Memory B cell (primary cell): ENCODE results near the gene RAPH1.
"Not testable (repeated sequence)": the region's sequence is repeated elsewhere in the genome, so short reads cannot be mapped to it uniquely, and the experiment has no call there.

Source experiments
- ATAC-seq: fragments of 150-1000 bp; cut with Tn5 transposase; 2 replicates; pipeline ENCODE4 v1.10.0; 2021; ENCODE audit warnings: low read depth, mild to moderate bottlenecking, moderate library complexity
- DNase-seq, 2 donors: peaks; one replicate each; pipeline ENCODE4 v3.0.0; 2022; ENCODE audit warnings: low spot score in 2 of 2
- H3K27ac Mint-ChIP-seq: one replicate; pipeline ENCODE4 v1.8.0; 2022; ENCODE audit warnings: mild to moderate bottlenecking, moderate library complexity, mixed read lengths
- H3K27me3 Mint-ChIP-seq: one replicate; pipeline ENCODE4 v1.8.0; 2022; ENCODE audit warnings: mixed read lengths
- H3K36me3 Mint-ChIP-seq: one replicate; pipeline ENCODE4 v1.8.0; 2022; ENCODE audit warnings: mild to moderate bottlenecking, mixed read lengths
- H3K4me1 Mint-ChIP-seq: one replicate; pipeline ENCODE4 v1.8.0; 2022; ENCODE audit warnings: mixed read lengths
- H3K4me3 Mint-ChIP-seq: one replicate; pipeline ENCODE4 v1.8.0; 2022; ENCODE audit warnings: mild to moderate bottlenecking, moderate library complexity, mixed read lengths
- H3K9me3 Mint-ChIP-seq: one replicate; pipeline ENCODE4 v1.8.0; 2022; ENCODE audit warnings: mixed read lengths

RAPH1 gene

DNA sequence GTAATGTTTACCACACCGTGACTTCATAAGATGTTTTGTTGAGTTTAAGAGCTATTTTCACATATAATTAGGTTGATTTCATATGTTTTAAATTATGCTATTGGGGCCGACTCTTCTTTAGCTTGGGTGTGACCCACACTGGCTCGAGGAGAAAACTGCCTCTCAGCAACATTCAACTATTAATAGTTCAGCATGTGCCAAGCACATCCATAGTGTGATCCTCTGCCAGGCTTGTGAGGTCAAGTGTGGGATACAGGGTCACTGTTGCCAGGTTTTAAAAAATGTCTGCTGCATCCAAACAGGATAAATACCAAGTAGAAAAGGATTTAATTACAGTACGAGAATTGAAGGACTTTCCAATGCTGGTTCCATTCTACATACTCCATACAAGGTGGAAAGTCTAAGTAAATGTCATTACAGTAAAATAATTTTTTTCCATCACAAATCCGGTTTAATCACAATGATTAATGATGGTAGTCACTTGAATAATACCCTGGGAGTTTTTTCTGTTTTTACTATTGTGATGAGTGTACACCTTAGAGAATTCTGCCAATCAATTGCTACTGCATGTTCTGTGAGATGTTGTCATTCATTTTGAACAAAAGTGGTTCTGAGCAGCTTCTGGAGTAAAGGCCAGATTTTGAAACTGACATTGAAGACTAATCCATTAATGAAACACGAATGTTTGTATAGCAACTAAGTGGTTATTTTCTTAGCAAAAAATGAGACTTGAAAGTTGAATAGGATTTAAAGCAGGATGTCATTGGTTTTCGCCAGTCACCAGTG, 122.4 kb downstream of the RAPH1 start:
- peaks cover 1% of the 10 kb centered on the region for H3K9me3 Mint-ChIP-seq
- H3K27me3 Mint-ChIP-seq = no peaks in the 10 kb centered on the region
- no peak overlapping the region for H3K27ac Mint-ChIP-seq
- no peak overlapping the region for H3K4me3 Mint-ChIP-seq
- no peaks in the 10 kb centered on the region for H3K4me1 Mint-ChIP-seq
- H3K36me3 Mint-ChIP-seq = peaks cover 35% of the 10 kb centered on the region
- ATAC-seq = no peak
- no peak for DNase-seq

DNA sequence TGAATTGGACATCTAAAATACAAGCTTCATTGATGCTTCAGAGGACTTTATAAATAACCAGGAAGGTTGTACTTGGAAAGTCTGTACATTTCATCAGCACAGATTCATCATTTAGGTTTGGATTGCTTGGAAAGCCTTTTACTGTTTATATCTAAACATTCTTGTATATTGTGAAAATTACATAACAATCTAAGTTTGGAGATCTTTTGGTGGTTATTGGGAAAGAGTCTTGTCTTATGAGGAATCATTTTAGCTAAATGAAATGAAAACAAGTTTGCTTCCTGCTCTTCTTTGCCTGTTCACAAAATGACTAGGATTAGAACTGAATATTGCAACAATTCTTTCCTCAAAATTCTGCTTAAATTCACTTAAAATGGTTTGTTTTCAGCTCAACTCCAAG, 127.6 kb downstream of the RAPH1 start:
- DNase-seq (no peak), ATAC-seq (no peak)
- Mint-ChIP-seq H3K4me3 (no peak overlapping the region), H3K27ac (no peak overlapping the region), H3K36me3 (peaks cover 27% of the 10 kb centered on the region), H3K4me1 (no peaks in the 10 kb centered on the region), H3K27me3 (no peaks in the 10 kb centered on the region), H3K9me3 (no peaks in the 10 kb centered on the region)

DNA sequence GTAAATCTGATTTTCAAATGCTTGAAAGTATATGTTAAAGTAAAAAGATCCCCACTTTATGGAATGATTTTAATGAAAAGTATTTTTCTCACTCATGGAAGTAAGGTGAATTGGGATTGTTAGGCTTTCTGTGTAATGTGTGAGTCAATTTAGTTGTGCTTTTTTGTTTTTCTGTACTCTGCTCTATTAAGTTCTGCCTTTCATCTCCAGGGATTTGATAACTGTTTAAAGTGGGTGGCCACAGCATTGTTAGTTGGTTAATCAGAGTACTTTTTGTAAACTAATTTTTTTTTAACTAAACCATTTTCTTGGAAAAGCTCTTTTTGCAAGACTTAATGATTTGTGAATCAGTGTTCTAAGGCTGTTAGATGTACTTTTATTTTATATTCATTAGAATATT, 130.1 kb downstream of the RAPH1 start:
- Mint-ChIP-seq H3K27ac (no peak overlapping the region), H3K36me3 (peaks cover 19% of the 10 kb centered on the region), H3K4me1 (no peaks in the 10 kb centered on the region), H3K9me3 (no peaks in the 10 kb centered on the region), H3K27me3 (no peaks in the 10 kb centered on the region), H3K4me3 (no peak overlapping the region)
- ATAC-seq (no peak), DNase-seq (no peak)

DNA sequence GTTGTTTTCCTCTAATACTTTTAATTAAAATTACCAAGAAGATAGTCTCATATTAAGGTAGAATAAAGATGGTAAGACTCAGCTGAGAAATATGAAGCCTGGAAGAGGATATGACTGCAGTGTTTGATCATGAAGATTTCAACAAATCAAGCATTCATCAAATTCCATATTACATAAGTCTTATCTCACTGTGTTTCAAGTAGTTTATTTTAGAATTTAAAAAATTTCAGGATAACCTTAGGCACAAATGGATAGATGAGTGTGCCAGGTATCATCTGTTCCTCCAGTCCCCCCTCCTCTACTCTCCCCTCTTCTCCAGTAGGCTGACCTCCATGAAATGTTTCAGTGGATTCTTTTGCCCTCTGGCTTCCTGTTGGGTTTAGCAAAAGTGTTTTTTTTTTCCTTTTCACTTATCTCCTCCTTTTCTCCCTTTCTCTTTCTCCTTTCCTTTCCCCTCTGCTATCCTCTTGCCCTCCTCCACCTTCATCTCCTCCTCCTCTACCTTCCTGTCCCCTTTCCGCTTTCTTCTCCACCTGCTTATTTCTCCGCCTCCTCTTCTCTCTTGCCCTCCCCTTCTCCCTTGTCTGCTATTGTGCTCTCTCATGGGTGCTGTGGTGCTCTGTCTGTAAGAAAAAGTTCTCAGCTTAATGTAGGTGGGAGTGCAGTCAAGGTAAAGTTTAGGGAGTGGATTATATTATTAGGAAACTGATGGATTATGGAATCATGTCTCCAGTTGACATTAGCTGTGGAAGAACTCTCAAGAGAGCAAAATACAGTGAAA, 134.1 kb downstream of the RAPH1 start:
- Mint-ChIP-seq H3K36me3 (peaks cover 20% of the 10 kb centered on the region), H3K27ac (no peak overlapping the region)

DNA sequence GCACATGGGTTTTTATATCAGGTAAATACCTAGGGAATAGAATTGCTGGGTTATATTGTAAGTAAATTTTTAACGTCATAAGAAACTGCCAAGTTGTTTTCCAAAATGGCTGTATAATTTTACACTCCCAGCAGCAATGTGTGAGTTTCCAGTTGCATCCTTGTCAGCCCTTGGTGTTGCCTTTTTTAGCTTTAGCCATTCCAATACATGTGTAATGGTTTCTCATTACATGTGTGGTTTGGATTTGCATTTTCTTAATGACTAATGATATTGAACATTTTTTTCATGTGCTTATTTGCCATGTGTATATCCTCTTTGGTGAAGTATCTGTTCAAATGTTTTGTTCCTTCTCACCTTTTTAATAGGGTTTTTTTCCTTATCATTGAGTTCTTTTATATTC, 136.1 kb downstream of the RAPH1 start:
- Mint-ChIP-seq H3K36me3 (peaks cover 25% of the 10 kb centered on the region), H3K9me3 (no peaks in the 10 kb centered on the region), H3K4me3 (no peak overlapping the region), H3K27ac (no peak overlapping the region), H3K4me1 (no peaks in the 10 kb centered on the region), H3K27me3 (no peaks in the 10 kb centered on the region)
- no peak for ATAC-seq
- no peak for DNase-seq

More for the DNA sequence above, 134.1 kb downstream of the RAPH1 start:
- H3K4me1 Mint-ChIP-seq = no peaks in the 10 kb centered on the region
- H3K4me3 Mint-ChIP-seq = no peak overlapping the region
- H3K27me3 Mint-ChIP-seq = no peaks in the 10 kb centered on the region
- no peak for DNase-seq
- no peak for ATAC-seq
- H3K9me3 Mint-ChIP-seq = no peaks in the 10 kb centered on the region

DNA sequence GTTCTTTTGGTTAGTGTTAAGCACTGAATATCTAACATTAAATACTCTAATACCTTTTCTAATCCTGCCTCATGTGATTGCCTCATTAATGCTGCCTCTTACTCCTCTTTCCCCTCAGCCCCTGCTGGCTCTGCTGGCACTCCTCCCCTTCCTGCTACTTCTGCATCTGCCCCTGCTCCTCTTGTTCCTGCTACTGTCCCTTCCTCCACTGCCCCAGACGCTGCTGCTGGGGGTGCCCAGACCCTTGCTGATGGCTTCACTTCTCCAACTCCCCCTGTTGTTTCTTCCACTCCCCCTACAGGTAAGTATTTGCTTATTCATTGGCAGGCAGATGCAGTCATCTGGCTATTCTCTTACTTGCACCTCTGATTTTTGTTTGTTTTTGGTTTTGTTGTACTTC, 138.4 kb downstream of the RAPH1 start:
- Mint-ChIP-seq H3K9me3 (no peaks in the 10 kb centered on the region), H3K27me3 (no peaks in the 10 kb centered on the region), H3K4me3 (no peak overlapping the region), H3K4me1 (no peaks in the 10 kb centered on the region), H3K36me3 (peaks cover 31% of the 10 kb centered on the region), H3K27ac (no peak overlapping the region)
- DNase-seq = no peak
- no peak for ATAC-seq

DNA sequence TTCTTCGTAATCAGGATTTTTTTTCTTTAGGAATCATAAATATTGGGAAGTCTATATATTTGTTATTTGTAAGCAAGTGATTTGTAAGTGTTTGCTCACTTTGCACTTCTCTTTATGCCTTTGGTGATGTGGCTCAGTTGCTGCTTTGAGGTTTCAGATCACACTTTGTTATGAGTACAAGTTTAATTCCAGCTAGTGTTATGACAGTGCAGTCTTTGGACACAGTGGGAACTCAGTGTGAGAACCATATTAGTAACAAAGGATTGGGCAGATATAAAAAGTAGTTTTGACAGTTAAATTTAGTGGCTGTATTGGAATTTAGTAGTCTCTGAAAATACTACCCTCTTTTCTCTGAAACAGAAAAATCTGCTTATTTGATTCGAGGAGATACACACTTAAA, 139.2 kb downstream of the RAPH1 start:
- H3K27ac Mint-ChIP-seq = no peak overlapping the region
- H3K36me3 Mint-ChIP-seq = peaks cover 28% of the 10 kb centered on the region
- H3K27me3 Mint-ChIP-seq = no peaks in the 10 kb centered on the region
- H3K9me3 Mint-ChIP-seq = no peaks in the 10 kb centered on the region
- ATAC-seq = no peak
- no peak for DNase-seq
- H3K4me3 Mint-ChIP-seq = no peak overlapping the region
- H3K4me1 Mint-ChIP-seq = no peaks in the 10 kb centered on the region

DNA sequence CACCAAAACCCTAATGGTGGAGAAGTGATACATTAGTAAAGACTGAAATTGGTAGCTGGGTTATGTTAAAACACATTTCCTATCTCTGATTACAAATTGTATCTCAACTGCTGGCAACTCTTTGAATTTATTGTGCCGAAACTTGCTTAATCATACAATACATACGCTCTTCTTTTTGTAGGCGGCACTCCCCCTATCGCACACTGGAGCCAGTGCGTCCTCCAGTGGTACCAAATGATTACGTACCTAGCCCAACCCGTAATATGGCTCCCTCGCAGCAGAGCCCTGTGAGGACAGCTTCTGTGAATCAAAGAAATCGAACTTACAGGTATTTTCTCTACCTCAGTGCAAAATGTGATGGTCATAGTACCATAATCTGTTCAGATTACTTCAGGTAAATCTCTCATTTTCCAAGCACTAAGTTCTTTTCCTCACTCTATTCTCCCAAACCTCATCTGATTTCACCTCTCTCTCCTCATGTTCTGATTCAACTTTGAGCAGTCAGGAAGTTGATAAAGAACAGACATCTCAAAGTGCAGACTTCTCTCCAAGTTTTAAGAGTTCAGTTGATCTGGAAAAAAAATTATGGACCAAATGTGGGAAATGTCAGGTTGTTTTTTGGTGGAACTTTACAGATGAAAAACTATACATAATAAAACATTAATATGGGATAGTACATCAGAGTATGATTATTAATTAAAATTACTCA, 140.4 kb downstream of the RAPH1 start:
- Mint-ChIP-seq H3K36me3 (peaks cover 29% of the 10 kb centered on the region), H3K27ac (no peak overlapping the region), H3K4me3 (no peak overlapping the region), H3K9me3 (no peaks in the 10 kb centered on the region), H3K4me1 (no peaks in the 10 kb centered on the region), H3K27me3 (no peaks in the 10 kb centered on the region)
- DNase-seq (no peak), ATAC-seq (no peak)

DNA sequence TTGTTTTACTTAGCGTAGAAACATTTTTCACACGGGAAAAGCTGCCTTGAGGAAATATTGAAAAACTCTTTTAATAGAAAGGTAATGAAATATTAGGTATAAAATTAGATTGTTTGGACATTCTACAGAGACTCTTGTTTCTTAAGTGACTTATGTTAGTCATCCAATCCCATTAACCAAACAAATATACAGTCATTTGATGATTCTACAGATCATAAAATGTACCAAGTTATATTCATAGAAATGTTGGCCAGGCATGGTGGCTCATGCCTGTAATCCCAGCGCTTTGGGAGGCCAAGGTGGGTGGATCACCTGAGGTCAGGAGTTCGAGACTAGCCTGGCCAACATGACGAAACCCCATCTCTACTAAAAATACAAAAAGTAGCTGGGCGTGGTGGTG, 146.9 kb downstream of the RAPH1 start:
- H3K9me3 Mint-ChIP-seq, H3K4me3 Mint-ChIP-seq, H3K4me1 Mint-ChIP-seq, ATAC-seq, H3K27me3 Mint-ChIP-seq, H3K27ac Mint-ChIP-seq, DNase-seq: not testable (repeated sequence)
- peaks cover 14% of the 10 kb centered on the region for H3K36me3 Mint-ChIP-seq

DNA sequence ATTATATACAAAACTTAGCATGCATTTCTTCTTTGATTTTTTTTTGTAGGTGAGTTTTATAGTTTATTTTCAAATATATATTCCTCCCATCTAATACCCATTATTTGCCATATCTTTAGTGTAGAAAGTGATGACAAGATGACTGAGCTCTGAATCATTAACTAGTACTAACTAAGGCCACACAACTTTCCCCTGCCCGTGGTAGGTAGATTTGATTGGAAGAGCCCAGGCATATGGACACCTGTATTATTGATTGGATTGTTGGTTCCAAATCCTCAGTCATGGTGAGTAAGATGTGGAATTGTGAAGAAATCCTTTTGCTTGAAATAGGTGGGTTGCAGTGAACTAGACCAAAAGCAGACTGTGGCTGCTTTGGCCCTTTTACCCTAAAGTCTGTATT, 152.1 kb downstream of the RAPH1 start:
- Mint-ChIP-seq H3K27ac (no peak overlapping the region), H3K36me3 (peaks cover 15% of the 10 kb centered on the region), H3K27me3 (no peaks in the 10 kb centered on the region), H3K9me3 (no peaks in the 10 kb centered on the region), H3K4me1 (no peaks in the 10 kb centered on the region), H3K4me3 (no peak overlapping the region)
- DNase-seq = no peak
- ATAC-seq = no peak

DNA sequence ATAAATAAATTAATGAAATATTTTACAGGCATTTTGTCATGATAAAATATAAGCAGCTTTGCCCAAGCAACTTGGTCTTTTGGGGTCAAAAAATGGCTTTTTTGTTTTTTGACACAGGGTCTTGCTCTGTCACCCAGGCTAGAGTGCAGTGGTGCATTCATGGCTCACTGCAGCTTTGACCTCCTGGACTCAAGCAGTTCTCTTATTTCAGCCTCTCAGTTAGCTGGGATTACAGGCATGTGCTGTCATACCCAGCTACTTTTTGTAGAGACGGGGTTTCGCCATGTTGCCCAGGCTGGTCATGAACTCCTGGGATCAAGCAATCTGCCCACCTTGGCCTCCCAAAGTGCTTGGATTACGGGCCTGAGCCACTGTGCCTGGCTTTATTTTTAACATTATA, 155.9 kb downstream of the RAPH1 start:
- ATAC-seq (no peak), DNase-seq (no peak)
- Mint-ChIP-seq H3K4me3 (no peak overlapping the region), H3K27me3 (no peaks in the 10 kb centered on the region), H3K9me3 (no peaks in the 10 kb centered on the region), H3K27ac (no peak overlapping the region), H3K36me3 (peaks cover 9% of the 10 kb centered on the region), H3K4me1 (no peaks in the 10 kb centered on the region)

DNA sequence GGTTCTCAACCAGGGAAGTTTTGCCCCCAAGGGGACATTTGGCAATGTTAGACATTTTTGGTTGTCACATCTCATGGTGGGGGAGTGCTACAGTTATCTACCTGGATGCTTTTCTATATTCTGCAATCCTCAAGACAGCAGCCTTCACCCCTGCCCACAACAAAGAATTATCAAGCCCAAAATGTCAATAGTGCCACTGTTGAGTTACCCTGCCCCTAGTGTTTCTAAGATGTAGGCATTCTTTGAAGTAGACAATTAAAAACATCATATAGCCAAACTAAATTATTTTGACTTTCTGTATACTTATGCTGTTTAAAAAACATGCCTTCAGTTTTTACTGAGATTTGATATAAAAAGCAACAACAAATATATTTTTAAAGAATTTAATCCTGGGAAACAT, 158.9 kb downstream of the RAPH1 start:
- Mint-ChIP-seq H3K4me3 (no peak overlapping the region), H3K27ac (no peak overlapping the region), H3K9me3 (no peaks in the 10 kb centered on the region), H3K4me1 (no peaks in the 10 kb centered on the region), H3K27me3 (no peaks in the 10 kb centered on the region), H3K36me3 (peaks cover 4% of the 10 kb centered on the region)
- ATAC-seq (no peak), DNase-seq (no peak)

DNA sequence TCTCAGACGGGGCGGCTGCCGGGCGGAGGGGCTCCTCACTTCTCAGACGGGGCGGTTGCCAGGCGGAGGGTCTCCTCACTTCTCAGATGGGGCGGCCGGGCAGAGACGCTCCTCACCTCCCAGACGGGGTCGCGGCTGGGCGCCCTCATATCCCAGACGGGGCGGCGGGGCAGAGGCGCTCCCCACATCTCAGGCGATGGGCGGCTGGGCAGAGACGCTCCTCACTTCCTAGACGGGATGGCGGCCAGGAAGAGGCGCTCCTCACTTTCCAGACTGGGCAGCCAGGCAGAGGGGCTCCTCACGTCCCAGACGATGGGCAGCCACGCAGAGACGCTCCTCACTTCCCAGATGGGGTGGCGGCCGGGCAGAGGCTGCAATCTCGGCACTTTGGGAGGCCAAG, 162.4 kb downstream of the RAPH1 start:
- H3K9me3 Mint-ChIP-seq, H3K4me3 Mint-ChIP-seq, DNase-seq, H3K4me1 Mint-ChIP-seq, ATAC-seq, H3K27me3 Mint-ChIP-seq, H3K36me3 Mint-ChIP-seq, H3K27ac Mint-ChIP-seq: not testable (repeated sequence)
